HG02852 (cell line): Measurements from ENCODE around the gene MAGI2.
"Not testable (repeated sequence)": the region's sequence is repeated elsewhere in the genome, so short reads cannot be mapped to it uniquely, and the experiment has no call there.

Experiments used
- ATAC-seq: cut with Tn5 transposase; IDR thresholded peaks from one replicate; pipeline ENCODE4 v1.9.1; 2021; ENCODE audit warnings: mild to moderate bottlenecking, moderate library complexity; ENCODE audit not compliant: unreplicated experiment

The MAGI2 gene

DNA sequence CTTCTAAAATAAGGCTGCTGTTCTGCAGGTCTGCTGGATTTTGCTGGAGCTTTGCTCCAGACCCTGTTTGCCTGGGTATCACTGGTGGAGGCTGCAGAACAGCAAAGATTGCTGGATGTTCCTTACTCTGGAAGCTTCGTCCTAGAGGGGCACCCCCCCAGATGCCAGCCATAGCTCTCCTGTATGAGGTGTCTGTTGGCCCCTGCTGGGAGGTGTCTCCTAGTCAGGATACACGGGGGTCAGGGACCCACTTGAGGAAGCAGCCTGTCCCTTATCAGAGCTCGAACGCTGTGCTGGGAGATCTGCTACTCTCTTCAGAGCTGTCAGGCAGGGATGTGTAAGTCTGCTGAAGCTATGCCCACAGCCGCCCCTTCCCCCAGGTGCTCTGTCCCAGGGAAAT is 382.3 kb downstream of the MAGI2 start:
- ATAC-seq = not testable (repeated sequence)

DNA sequence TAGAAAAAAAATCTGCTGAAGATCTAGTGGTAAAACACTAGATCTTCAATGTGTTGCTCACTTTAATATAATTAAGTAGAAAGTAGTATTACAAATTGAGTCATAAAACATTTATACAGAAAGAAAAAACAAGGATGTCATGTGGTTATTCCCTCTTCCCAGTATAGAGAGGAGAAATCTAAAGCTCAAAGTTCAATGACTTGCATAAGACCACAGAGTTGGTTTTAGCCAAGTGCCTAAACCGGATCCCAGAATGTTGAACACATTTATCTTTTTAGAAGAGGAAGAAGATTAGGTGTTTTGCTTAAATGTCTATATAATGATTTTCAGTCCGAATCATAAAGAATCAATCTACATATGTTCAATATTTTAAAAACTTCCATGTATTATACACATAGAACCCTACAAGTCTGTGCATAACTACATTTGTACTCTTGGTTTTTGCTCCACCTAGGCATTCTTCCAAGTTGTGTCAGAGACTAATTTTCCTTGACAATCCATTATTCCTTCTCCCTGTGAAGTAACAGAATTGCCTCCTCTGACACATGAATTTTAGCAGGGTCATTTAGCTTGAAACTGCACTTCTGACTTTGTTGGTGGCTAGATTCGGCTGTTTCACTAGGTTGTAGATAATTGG is 389.2 kb downstream of the MAGI2 start:
- no peak for ATAC-seq

DNA sequence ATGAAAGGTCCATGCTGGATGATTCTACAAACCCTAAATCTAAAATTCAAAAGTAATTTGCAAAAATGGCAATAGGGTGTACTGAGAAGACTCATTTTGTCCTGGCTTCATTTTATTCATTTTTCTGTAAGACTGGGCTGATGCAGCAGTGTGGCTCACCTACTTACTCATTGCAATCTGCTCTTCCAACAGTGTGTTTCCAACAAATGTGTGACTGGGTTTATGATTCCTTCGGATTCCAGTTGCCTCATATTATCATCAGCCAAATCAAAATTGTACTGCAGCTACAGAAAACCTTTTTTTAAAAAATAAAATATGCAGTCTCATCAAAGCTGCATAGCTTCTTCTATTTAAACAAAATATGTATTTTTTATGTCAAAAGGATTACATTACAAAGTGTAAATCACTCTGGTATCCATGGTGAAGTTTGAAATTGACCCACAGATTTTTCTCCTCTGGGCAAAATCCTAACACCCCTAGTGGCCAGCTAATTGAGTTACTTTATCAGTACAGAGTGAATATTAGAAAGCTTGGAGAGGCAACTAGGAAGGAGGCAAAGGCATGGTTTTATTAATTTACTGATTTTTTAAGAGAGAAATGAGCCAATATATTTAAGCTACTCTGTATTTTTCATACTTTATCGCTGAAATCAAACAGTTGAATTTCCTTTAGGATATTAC is 390.3 kb downstream of the MAGI2 start:
- no peak for ATAC-seq

DNA sequence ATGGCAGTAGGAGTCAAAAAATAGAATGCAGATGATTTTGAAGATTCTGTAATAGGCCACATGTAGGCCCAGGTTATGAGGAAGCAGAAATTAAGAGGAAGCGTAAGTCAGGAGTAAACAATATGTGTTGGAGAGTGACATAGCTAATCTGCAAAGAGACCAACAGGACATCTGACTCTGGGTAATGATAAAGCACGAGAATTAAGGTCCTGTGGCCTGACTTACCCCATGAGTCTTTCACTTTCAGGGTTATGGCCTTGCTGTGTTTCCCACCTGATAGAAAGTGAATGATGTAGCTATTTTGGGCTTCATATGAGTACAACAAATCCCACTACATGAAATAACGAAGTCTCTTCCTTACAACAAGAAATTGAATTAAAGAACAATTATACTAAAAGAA is 393.0 kb downstream of the MAGI2 start:
- ATAC-seq = no peak

DNA sequence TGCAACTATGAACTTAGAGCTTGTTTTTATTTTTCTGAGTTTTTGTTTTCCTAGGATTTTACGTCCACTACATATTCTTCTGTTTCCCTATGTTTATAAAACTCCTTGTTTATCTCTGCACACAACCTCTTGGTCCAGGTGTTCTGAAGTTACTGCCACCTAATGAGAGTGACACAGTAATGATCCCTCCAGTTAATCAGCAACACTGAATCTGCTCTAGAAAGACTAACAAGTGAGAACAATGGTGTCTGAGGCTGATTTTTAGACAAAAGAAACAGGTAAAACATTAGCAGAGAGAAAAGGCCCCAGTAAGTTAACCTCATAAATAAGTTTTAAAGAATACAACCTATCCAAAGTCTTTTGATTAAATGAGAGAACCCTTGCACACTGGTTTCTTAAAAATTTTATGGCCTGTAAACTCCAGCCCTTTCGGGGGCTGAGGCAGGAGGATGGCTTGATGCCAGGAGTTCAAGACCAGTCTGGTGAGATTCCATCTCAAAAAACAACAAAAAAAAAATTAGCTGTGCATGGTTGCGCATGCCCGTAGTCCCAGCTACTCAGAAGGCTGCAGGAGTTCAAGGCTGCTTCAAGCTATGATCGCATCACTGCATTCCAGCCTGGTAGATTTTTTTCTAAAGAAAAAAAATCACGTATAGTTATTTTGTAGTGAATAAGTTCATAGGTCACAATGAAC is 397.6 kb downstream of the MAGI2 start:
- ATAC-seq = no peak

DNA sequence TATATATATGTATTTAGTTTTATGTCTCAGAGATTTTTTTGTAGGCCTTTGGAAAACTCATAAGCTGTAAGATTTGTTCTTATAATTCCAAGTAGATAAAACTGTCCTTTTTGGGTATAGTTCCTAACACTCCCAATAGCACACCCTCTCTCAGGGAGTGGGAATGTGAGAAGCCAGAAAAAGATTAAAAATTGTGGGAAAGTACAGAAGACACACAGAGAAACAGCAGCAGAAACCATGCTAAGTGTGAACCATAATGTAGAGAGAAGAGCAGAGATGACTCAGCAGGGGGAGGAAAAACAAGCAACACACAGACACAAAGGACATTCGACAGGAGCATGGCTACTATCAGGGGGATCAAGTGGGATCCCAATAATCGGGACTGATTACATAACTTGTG is 401.6 kb downstream of the MAGI2 start:
- ATAC-seq = no peak

DNA sequence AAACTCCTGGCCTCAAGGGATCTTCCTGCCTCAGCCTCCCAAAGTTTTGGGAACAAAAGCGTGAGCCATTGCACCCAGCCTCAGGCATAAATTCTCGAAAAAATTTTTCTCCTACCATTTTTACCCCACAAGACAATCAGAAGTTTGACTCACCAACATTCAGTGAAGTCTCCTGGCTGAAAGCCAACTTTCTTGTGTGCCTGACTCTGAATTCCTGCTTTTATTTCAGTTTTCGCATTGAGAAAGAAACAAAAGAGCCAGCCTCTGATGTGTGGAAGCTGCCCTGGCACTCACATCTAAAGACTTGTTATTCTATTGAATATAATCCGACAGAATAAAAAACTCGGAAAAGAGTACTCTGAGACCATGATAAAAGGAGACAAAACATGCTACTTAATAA is 402.9 kb downstream of the MAGI2 start:
- no peak for ATAC-seq

DNA sequence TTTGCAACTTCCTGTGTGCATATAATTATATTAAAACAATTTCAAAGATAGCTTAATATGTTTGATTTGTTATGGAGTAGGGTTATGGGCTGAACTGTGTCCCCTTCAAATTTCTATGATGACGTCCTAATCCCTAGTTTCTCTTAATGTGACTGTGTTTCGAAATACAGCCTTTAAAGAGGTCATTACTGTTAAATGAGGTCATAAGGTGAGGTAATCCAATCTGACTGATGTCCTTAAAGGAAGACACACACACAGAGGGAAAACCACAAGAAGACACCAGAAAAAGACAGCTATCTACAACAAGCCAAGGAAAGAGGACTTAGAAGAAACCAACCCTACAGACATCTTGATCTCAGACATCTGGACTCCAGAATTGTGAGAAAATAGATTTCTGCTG is 407.4 kb downstream of the MAGI2 start:
- ATAC-seq = no peak

DNA sequence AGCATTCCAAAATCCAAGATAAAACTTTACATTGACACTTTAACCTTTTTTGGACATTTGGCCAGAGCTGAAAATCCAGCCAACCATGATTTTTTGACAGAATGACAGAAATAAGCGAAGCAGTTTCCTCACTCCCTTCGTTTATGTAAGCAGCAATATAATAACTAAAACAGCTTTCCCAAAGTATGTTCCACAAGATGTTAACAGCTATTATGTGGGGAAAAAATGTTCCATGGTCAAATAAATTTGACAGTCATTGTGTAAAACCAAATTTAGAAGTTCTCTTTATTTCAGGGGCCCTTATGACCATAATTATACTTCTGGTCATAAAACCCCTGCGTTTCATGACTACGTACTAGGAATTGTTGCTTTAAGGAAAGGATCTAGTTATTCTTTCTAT is 416.5 kb downstream of the MAGI2 start:
- no peak for ATAC-seq

DNA sequence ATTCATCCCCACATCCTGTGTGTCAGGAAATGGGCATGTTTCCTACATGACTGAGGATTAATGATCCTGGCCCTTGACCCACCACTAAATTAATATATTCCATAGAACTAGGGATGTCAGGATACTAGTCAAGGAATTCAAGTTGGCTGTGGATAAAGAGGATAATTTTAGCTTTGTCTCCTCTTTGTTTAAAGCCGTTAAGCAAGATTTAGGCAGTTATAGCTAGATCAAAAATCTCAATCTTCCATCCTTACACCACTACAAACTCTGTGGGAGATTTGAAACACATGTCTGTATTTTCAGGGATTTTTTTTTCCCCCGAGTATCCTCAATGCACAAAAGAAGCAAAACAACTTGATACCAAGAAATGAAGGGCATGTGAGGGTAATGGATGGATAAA is 417.1 kb downstream of the MAGI2 start:
- ATAC-seq = no peak

DNA sequence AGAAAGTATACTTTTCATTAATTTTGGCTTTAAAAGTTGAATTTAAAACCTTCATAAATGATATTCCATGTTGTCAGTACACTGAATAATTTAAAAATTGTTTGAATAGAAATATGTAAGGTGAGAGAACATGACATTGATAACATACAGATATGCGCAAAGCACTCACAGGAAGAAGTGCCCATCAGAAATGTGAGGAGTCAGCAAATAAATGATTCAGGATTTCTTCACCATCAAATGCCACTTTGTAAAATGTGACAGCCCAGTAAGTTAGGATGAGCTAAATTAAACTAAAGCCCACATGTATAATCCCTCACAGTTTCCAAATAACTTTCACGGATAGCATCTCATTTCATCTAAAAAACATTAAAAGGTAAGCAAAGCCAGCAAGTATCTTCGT is 417.6 kb downstream of the MAGI2 start:
- ATAC-seq = no peak

DNA sequence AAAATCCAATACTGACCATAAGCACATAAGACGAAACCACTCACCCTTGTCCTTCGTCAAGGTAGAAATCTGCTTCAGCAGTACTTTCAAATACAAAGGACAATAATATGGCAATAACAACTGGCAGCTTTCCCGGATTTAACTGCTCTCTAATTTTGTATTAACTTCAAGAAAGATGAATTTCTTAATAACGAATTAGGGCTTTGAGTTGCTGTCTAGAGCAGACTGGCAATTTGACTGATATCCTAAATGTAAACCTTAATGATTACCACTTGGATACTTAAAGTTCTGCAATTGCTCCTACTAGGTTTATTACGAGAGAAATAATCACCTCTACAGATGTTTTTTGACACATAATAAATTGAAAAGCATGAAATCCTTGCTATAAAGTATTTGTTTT is 418.7 kb downstream of the MAGI2 start:
- no peak for ATAC-seq

DNA sequence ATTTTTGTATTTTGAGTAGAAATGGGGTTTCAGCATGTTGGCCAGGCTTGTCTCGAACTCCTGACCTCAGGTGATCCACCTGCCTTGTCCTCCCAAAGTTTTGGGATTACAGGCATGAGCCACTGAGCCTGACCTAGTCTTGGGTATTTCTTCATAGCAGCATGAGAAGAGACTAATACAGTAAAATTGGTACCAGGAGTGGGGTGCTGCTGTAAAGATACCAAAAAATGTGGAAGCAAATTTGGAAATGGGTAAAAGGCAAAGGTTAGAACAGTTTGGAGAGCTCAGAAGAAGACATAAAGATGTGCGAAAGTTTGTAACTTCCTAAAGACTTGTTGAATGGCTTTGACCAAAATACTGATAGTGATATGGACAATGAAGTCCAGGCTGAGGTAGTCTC is 433.8 kb downstream of the MAGI2 start:
- ATAC-seq = not testable (repeated sequence)

DNA sequence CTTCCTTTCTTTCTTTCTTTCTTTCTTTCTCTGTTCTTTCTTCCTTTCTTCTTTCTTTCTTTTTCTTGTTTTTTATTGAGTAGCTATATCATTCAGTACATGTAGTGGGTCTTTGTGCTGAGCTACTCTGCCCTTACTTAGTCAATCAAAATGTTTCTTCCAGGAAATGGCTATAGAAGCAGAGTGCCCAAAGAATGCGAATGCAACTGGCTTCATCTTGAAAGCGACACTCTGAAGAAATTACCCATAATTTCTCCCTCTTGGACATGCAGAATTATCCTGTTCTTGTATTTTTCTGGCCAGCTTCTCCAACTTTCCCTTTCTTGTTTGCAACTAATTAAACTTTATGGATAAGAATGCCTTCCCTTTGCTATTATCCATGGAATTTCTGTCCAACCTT is 441.5 kb downstream of the MAGI2 start:
- ATAC-seq = no peak

DNA sequence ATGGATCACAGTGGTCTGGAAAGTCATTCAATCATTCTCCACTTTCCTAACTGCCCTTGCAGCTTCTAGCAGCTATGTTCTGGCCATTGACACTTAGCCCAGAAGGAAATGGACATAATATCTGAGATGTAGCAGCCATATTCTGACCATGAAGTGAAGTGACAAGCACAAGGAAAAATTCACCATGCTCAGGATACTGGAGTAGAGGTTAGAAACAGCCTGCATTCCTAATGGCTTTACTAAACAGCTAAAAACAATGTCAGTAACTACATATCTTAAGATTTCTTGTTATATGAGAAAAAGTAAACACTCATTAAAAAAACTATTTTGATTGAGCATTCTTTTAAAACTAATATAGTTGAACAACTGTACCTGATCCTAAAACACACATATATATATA is 443.8 kb downstream of the MAGI2 start:
- no peak for ATAC-seq

DNA sequence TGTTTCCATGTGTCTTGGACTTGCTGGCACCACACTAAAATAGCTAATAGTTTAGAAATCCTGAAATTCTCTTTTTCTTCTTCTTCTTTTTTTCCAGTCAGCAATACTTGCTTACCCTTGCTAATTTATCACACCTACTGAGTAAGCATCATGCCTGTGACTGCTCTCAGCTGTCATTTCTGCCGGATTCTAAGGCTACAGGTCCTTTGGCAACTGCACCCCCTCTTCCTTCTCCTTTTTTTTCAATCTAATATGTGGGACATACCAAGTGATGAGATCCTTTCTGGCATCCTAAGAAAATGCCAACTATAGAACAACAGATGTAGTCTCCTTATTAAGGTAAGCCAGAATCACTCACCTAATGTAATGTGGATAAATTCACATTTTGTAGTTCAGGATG is 444.7 kb downstream of the MAGI2 start:
- no peak for ATAC-seq

DNA sequence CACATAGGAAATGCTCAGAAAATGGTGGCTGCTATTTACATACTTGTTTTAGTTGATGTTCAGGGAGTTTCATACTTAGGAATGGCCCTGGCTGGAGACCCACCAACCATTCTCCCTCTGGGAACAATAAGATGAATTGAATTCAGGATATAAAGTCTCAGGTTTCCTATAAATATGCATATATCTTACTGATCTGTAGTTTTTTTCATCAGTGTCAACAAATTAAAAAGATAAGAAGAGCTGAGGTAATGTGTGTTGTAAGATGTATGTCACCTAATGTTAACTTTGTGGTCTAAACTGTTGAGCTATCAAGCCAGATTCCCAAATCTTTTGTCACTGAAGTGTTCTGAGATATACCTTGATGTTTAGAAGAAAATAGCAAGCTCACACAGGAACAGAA is 457.5 kb downstream of the MAGI2 start:
- ATAC-seq = no peak

DNA sequence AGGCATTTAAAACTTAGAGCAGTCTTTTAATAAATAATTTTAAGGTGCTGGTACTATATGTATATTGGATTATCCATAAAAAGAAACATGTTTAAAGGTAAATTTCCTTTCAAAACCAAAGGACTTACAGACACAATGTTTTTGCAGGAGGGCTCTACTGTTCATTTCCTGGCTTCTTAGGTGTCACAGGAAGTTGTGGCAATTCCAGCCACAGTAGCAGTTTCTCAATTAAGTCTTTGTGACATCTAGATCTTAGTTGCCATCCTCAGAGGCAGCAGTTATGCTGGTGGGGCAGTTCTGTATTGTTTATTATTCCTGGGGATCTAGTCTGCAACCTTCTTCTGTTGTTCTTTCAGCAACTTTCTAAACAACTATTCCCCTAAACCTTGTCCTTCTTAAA is 460.1 kb downstream of the MAGI2 start:
- no peak for ATAC-seq

DNA sequence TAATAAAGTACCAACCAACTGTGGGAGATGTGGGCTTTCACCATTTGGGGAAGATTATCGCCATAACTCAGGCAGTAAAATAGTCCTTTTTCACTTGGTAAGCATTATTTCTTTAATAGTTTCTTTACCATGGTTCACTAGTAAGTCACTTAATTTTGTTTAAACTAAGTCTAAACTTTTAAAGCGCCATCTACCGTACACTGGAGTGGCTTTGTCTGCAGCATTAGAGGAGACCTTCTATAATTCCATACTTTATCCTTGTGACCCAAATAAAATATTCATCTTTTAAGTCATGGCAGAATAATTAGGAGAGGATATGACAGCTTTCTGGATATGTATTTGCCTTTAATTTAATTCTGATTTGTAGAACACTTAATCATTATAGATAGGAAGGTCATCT is 468.0 kb downstream of the MAGI2 start:
- ATAC-seq = no peak

DNA sequence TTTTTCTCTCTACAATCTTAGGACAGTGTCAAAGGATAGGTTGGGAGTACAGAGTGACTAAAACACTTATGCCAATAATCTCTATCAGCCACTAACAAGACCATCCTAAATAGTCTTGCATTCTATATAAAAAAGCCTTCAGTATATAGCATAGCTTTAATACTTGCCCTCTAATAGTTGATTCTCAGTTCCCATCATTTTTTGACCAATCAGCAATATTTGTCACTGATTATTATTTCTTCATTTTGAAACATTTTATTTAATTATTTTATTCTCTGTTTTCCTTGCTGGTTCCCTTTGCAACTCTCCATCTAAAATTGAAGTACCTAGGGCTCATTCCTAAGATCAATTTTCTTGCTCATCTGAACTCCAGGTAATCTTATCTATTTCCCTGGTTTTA is 470.0 kb downstream of the MAGI2 start:
- no peak for ATAC-seq

DNA sequence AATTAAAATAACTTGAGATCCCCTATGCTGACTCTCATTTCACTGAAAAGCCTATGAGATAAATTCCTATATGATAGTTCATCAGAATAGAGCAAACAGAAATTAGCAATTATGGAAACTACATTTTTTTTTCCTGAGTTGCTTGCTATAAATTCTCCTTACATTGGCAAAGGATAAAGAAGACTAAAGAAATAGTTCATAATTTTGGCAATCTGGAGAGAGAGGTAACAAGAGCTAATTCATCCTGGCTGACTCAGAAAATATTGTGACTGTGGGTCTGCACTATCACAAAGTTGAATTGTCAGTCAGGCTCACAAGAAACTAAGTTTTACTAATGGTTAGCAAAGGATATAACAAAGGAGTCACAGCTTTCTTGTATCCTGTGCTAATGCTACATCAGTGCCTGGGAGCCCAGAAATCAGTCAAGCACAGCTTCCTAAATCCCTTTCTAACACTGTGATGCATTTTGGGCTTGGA is 483.0 kb downstream of the MAGI2 start:
- no peak for ATAC-seq

DNA sequence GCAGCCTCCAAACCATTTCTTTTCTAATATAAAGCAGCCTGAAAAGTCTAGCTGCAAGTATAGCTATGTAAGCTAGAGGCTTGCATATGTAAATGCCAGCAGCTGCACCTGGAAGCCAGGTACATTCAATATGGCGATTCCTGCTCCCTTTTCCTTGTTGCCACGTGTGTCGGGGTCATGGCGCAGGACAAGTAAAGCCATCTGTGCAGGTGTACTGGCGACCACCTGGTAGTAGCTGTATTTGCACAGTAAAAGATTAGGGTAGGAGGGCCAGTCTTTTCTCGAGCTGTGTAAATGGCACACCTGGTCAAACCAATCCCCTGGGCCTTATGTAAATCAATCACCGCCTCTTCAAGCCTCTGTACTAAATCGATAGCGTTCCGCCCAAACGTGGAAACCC is 484.5 kb downstream of the MAGI2 start:
- no peak for ATAC-seq
